Ovary (tissue), 3 donors: Measurements from ENCODE around the gene FOXP1.

Experiments
- CTCF ChIP-seq, 3 donors: fragments of 450-650 bp in 2 of 3; fragments of 200-600 bp in 1 of 3; IDR thresholded peaks; one replicate each; pipeline versions ENCODE4 v1.5.1 to v1.8.0; 2016 to 2022; ENCODE audit warnings: antibody characterized with exemption in 3 of 3, mild to moderate bottlenecking in 1 of 3
- EP300 ChIP-seq: sonication (generic); formaldehyde crosslinking; IDR thresholded peaks from one replicate; pipeline ENCODE4 v1.6.1; 2017; ENCODE audit warnings: antibody characterized with exemption
- donor health status: DM: no; HTN: no; CAD: no.

DNA sequence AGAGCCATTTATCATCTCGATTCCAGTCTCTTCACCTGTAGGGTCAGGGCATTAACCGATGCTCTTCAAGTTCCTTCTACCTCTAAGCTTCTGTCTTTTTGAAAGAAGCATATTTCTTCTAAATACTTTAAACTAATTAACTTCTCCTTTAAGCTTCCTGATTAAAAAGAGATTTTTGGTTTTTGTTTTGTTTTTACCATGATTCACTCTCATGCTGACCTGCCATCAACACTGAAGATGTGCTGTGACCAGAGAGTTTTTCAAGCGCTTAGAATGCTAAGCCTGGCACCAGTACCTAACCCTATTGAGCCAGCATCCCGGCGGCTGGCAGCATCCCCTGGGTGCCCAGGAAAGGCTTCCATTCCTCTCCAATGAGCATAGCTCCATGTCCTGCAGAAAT lies 89.3 kb downstream of the FOXP1 start:
- no peak for TF ChIP-seq CTCF (IDR thresholded peaks at IDR 0.05)
- TF ChIP-seq EP300: no peak
